Loucy (cell line): Measurements from ENCODE around the gene DAD1.

ENCODE experiments used
- H2AFZ ChIP-seq: fragments of 200-600 bp; sonication (generic); 2 replicates; pipeline ENCODE4 v1.6.0; 2016; ENCODE audit warnings: antibody characterized with exemption, mild to moderate bottlenecking, low read length, moderate library complexity
- H3F3A ChIP-seq: fragments of 200-600 bp; 2 replicates; pipeline ENCODE4 v1.6.0; 2016; ENCODE audit warnings: antibody characterized with exemption, low read depth, mild to moderate bottlenecking
- H3K27me3 ChIP-seq: fragments of 200-600 bp; sonication (generic); 2 replicates; pipeline ENCODE4 v1.6.1; 2014; ENCODE audit warnings: low read length, mild to moderate bottlenecking; ENCODE audit not compliant: insufficient read depth, poor library complexity, severe bottlenecking
- H3K36me3 ChIP-seq: fragments of 200-600 bp; sonication (generic); 2 replicates; pipeline ENCODE4 v1.6.1; 2016; ENCODE audit warnings: low read length; ENCODE audit not compliant: insufficient read depth
- H3K4me1 ChIP-seq: fragments of 200-600 bp; sonication (generic); 2 replicates; pipeline ENCODE4 v1.5.1; 2014; ENCODE audit warnings: low read length, mild to moderate bottlenecking; ENCODE audit not compliant: insufficient read depth, poor library complexity, severe bottlenecking
- H3K4me2 ChIP-seq: fragments of 200-600 bp; sonication (generic); 2 replicates; pipeline ENCODE4 v1.6.0; 2014; ENCODE audit warnings: antibody characterized with exemption, low read length, low read depth, mild to moderate bottlenecking; ENCODE audit not compliant: poor library complexity, severe bottlenecking
- H3K4me3 ChIP-seq: fragments of 200-600 bp; sonication (generic); 2 replicates; pipeline ENCODE4 v1.5.1; 2014; ENCODE audit warnings: low read length, mild to moderate bottlenecking, mixed read lengths; ENCODE audit not compliant: poor library complexity, severe bottlenecking
- H3K79me2 ChIP-seq: fragments of 200-600 bp; sonication (generic); 2 replicates; pipeline ENCODE4 v1.6.1; 2014; ENCODE audit warnings: low read length; ENCODE audit not compliant: insufficient read depth
- H3K9ac ChIP-seq: fragments of 200-600 bp; sonication (generic); 2 replicates; pipeline ENCODE4 v1.6.0; 2014; ENCODE audit warnings: mild to moderate bottlenecking, low read depth, low read length, moderate library complexity; ENCODE audit not compliant: poor library complexity, severe bottlenecking
- H3K9me2 ChIP-seq: fragments of 200-600 bp; sonication (generic); replicated peaks from 2 replicates; pipeline ENCODE4 v1.6.1; 2016; ENCODE audit warnings: low read depth, low read length, mixed read lengths
- H3K9me3 ChIP-seq: fragments of 200-600 bp; sonication (generic); 2 replicates; pipeline ENCODE4 v1.6.1; 2014; ENCODE audit warnings: mild to moderate bottlenecking, antibody characterized with exemption, low read length, low read depth; ENCODE audit not compliant: insufficient read depth
- H4K20me1 ChIP-seq: fragments of 200-600 bp; sonication (generic); 2 replicates; pipeline ENCODE4 v1.6.0; 2014; ENCODE audit warnings: antibody characterized with exemption, low read length, mild to moderate bottlenecking; ENCODE audit not compliant: insufficient read depth, poor library complexity, severe bottlenecking
- CTCF ChIP-seq: fragments of 200-600 bp; sonication (generic); conservative IDR thresholded peaks from 2 replicates; pipeline ENCODE4 v1.5.1; 2014; ENCODE audit warnings: mild to moderate bottlenecking, antibody characterized with exemption, low read length
- EZH2phosphoT487 ChIP-seq: fragments of 200-600 bp; IDR thresholded peaks from 2 replicates; pipeline ENCODE4 v1.6.1; 2018; ENCODE audit warnings: antibody characterized with exemption, mild to moderate bottlenecking, moderate library complexity, borderline replicate concordance

Gene DAD1

GRCh38 chr14:22533057-22533704 is 55.8 kb downstream of the DAD1 start:
- Histone ChIP-seq H3K27me3 (no peaks in the 10 kb centered on the region), H3K9me3 (no peaks in the 10 kb centered on the region), H3K4me2 (no peak overlapping the region), H3K9ac (no peak overlapping the region), H3F3A (no peaks in the 10 kb centered on the region), H3K36me3 (peaks cover 70% of the 10 kb centered on the region; the same call in 1 of the 2 replicates), H3K4me1 (peaks cover 64% of the 10 kb centered on the region), H2AFZ (no peak overlapping the region), H3K79me2 (peaks cover 96% of the 10 kb centered on the region), H3K9me2 (no peaks in the 10 kb centered on the region), H4K20me1 (peaks cover 32% of the 10 kb centered on the region), H3K4me3 (no peak overlapping the region)
- TF ChIP-seq CTCF (no peak), EZH2phosphoT487 (no peak)

GRCh38 chr14:22532345-22533056 is 56.5 kb downstream of the DAD1 start:
- H3K9ac ChIP-seq, result no peak overlapping the region
- peaks cover 57% of the 10 kb centered on the region for H3K4me1 ChIP-seq
- H3K79me2 ChIP-seq, result peaks cover 93% of the 10 kb centered on the region
- peaks cover 64% of the 10 kb centered on the region; the same call in 1 of the 2 replicates for H3K36me3 ChIP-seq
- TF ChIP-seq EZH2phosphoT487 (no peak), CTCF (no peak)
- H2AFZ ChIP-seq, result no peak overlapping the region
- no peaks in the 10 kb centered on the region for H3K27me3 ChIP-seq
- no peak overlapping the region for H3K4me3 ChIP-seq
- peaks cover 32% of the 10 kb centered on the region for H4K20me1 ChIP-seq
- H3K9me2 ChIP-seq, result no peaks in the 10 kb centered on the region
- no peak overlapping the region for H3K4me2 ChIP-seq
- no peaks in the 10 kb centered on the region for H3F3A ChIP-seq
- H3K9me3 ChIP-seq, result no peaks in the 10 kb centered on the region

GRCh38 chr14:22531451-22532344 is 57.3 kb downstream of the DAD1 start:
- Histone ChIP-seq H3K27me3 (no peaks in the 10 kb centered on the region), H3K4me1 (peaks cover 51% of the 10 kb centered on the region), H3K9me3 (no peaks in the 10 kb centered on the region), H3K79me2 (peaks cover 93% of the 10 kb centered on the region), H3F3A (no peaks in the 10 kb centered on the region), H4K20me1 (peaks cover 33% of the 10 kb centered on the region), H2AFZ (no peak overlapping the region), H3K4me3 (no peak overlapping the region), H3K9me2 (no peaks in the 10 kb centered on the region), H3K36me3 (peaks cover 66% of the 10 kb centered on the region; the same call in 1 of the 2 replicates), H3K9ac (no peak overlapping the region), H3K4me2 (no peak overlapping the region)
- TF ChIP-seq EZH2phosphoT487 (no peak), CTCF (no peak)
